ENCODE results near the gene NCKAP1.

NCKAP1 gene

DNA sequence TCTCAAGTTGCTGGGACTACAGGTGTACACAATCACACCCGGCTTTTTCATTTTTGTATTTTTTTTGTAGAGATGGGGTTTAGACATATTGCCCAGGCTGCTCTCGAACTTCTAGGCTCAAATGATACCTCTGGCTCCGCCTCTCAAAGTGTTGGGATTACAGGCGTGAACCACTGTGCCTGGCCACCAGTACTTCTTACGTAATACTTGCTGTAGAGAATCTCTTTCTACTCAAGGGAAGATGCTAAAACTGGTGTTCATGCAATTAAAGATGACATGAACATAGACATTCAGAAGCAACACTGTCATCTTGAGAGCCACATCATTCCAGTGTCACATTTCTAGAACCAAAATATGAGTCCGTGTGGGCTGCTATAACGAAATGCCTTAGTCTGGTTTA is 118.2 kb downstream of the NCKAP1 start:
- Histone ChIP-seq H3K9ac (ENCODE audit: low read depth, low read length, poor library complexity, severe bottlenecking) (no peak overlapping the region), H2AFZ (ENCODE audit: low read length) (no peak overlapping the region), H3K27me3 (ENCODE audit: insufficient read depth, low read length, poor library complexity, severe bottlenecking) (no peaks in the 10 kb centered on the region), H3K4me1 (ENCODE audit: insufficient read depth, low read length, poor library complexity, severe bottlenecking) (peaks cover 11% of the 10 kb centered on the region), H3K36me3 (ENCODE audit: insufficient read depth, low read length) (no peaks in the 10 kb centered on the region), H3K4me3 (ENCODE audit: low read length, poor library complexity, severe bottlenecking) (no peak overlapping the region), H3K79me2 (ENCODE audit: insufficient read depth, low read length) (no peaks in the 10 kb centered on the region), H4K20me1 (ENCODE audit: insufficient read depth, low read length, poor library complexity, severe bottlenecking) (no peaks in the 10 kb centered on the region), H3K4me2 (ENCODE audit: low read depth, low read length, poor library complexity, severe bottlenecking) (peak overlapping the region; percentile 4), H3K9me2 (replicated peaks; ENCODE audit: low read depth, low read length) (no peaks in the 10 kb centered on the region), H3K9me3 (ENCODE audit: insufficient read depth, low read depth, low read length) (no peaks in the 10 kb centered on the region), H3F3A (ENCODE audit: low read depth) (no peaks in the 10 kb centered on the region)
- TF ChIP-seq, protein P1, sequence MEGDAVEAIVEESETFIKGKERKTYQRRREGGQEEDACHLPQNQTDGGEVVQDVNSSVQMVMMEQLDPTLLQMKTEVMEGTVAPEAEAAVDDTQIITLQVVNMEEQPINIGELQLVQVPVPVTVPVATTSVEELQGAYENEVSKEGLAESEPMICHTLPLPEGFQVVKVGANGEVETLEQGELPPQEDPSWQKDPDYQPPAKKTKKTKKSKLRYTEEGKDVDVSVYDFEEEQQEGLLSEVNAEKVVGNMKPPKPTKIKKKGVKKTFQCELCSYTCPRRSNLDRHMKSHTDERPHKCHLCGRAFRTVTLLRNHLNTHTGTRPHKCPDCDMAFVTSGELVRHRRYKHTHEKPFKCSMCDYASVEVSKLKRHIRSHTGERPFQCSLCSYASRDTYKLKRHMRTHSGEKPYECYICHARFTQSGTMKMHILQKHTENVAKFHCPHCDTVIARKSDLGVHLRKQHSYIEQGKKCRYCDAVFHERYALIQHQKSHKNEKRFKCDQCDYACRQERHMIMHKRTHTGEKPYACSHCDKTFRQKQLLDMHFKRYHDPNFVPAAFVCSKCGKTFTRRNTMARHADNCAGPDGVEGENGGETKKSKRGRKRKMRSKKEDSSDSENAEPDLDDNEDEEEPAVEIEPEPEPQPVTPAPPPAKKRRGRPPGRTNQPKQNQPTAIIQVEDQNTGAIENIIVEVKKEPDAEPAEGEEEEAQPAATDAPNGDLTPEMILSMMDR (conservative IDR thresholded peaks at IDR 0.05; ENCODE audit: low read length): no peak
- no peak for TF ChIP-seq EZH2phosphoT487 (IDR thresholded peaks at IDR 0.05; ENCODE audit: borderline replicate concordance)

DNA sequence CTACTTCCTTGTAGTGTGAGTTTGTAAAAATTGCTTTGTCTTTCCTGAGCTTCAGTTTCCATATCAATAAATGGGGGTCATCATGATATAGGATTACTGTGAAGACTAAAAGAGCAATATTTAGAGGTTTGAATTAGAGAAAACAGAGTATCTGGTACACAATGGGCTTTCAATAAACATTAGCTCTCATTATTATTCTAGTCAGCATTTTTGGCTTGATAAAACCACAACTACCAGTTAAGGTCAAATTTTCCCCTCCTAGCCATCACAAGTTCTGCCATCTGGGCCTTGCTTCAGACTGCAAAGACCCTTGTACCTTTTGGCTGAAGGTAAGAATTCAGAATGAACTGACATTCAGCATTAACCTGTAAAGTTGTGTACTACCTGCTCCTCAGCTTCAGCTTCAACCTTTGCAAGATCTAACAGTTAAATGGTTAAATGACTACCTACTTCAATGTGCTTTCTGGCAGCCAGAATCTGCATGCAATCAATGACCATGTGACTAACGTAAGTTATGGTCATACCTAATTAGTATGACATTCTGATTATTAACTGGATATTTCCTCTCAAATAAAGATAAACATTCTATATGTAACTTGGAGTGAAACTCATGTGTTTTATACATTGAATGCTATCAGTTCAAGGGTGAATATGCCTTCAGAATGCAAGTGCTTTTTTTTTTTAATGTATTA is 119.2 kb downstream of the NCKAP1 start:
- H3K79me2 ChIP-seq (ENCODE audit: insufficient read depth, low read length): no peaks in the 10 kb centered on the region
- H3K4me2 ChIP-seq (ENCODE audit: low read depth, low read length, poor library complexity, severe bottlenecking): no peak overlapping the region
- no peak overlapping the region for H2AFZ ChIP-seq (ENCODE audit: low read length)
- no peak overlapping the region for H3K9ac ChIP-seq (ENCODE audit: low read depth, low read length, poor library complexity, severe bottlenecking)
- no peaks in the 10 kb centered on the region for H3K9me3 ChIP-seq (ENCODE audit: insufficient read depth, low read depth, low read length)
- no peaks in the 10 kb centered on the region for H3F3A ChIP-seq (ENCODE audit: low read depth)
- H4K20me1 ChIP-seq (ENCODE audit: insufficient read depth, low read length, poor library complexity, severe bottlenecking): no peaks in the 10 kb centered on the region
- no peaks in the 10 kb centered on the region for H3K27me3 ChIP-seq (ENCODE audit: insufficient read depth, low read length, poor library complexity, severe bottlenecking)
- no peaks in the 10 kb centered on the region for H3K36me3 ChIP-seq (ENCODE audit: insufficient read depth, low read length)
- no peak overlapping the region for H3K4me3 ChIP-seq (ENCODE audit: low read length, poor library complexity, severe bottlenecking)
- peaks cover 11% of the 10 kb centered on the region for H3K4me1 ChIP-seq (ENCODE audit: insufficient read depth, low read length, poor library complexity, severe bottlenecking)
- no peaks in the 10 kb centered on the region for H3K9me2 ChIP-seq (replicated peaks; ENCODE audit: low read depth, low read length)
- no peak for TF ChIP-seq EZH2phosphoT487 (IDR thresholded peaks at IDR 0.05; ENCODE audit: borderline replicate concordance)
- TF ChIP-seq, protein P1 (conservative IDR thresholded peaks at IDR 0.05; ENCODE audit: low read length): no peak

DNA sequence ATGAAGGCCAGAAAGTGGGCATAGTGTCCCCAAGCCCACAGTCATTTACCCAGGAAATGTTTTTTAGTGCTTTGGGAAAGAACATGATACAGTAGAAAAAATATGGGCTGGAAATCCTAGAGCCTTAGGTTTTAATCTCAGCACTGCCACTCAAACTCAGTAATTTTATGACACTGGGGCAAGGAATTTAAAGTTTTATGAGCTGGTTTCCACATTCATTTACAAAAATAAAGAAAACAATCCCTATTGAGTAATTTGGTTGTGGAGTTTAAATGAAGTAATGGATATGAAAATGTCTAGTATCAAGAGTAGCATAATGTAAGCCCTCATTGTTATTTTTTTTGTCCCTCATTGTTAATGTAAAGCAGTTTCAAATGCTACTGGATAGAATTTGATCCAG is 120.3 kb downstream of the NCKAP1 start:
- TF ChIP-seq, protein P1 (conservative IDR thresholded peaks at IDR 0.05; ENCODE audit: low read length): no peak
- TF ChIP-seq EZH2phosphoT487 (IDR thresholded peaks at IDR 0.05; ENCODE audit: borderline replicate concordance): no peak
- Histone ChIP-seq H3K4me1 (ENCODE audit: insufficient read depth, low read length, poor library complexity, severe bottlenecking) (peaks cover 11% of the 10 kb centered on the region), H3K9me2 (replicated peaks; ENCODE audit: low read depth, low read length) (no peaks in the 10 kb centered on the region), H3K27me3 (ENCODE audit: insufficient read depth, low read length, poor library complexity, severe bottlenecking) (no peaks in the 10 kb centered on the region), H4K20me1 (ENCODE audit: insufficient read depth, low read length, poor library complexity, severe bottlenecking) (no peaks in the 10 kb centered on the region), H3K9ac (ENCODE audit: low read depth, low read length, poor library complexity, severe bottlenecking) (no peak overlapping the region), H3K79me2 (ENCODE audit: insufficient read depth, low read length) (no peaks in the 10 kb centered on the region), H2AFZ (ENCODE audit: low read length) (no peak overlapping the region), H3K36me3 (ENCODE audit: insufficient read depth, low read length) (no peaks in the 10 kb centered on the region), H3K4me3 (ENCODE audit: low read length, poor library complexity, severe bottlenecking) (no peak overlapping the region), H3K4me2 (ENCODE audit: low read depth, low read length, poor library complexity, severe bottlenecking) (no peak overlapping the region), H3K9me3 (ENCODE audit: insufficient read depth, low read depth, low read length) (no peaks in the 10 kb centered on the region), H3F3A (ENCODE audit: low read depth) (no peaks in the 10 kb centered on the region)

All from Loucy (cell line).